ENCODE results near the gene GPC4. TPM values are rescaled to one million over a fixed set of nuclear protein-coding genes. Genes with fewer than 3 reads are reported as not detected.

The GPC4 gene
- total RNA-seq, 1 donor from 2014 or later: 69.0 TPM

GRCh38 chrX:133444952-133445831 lies 29.9 kb upstream of the GPC4 start:
- H3K4me3 Mint-ChIP-seq: peak overlapping the region; percentile 87

GRCh38 chrX:133444196-133444595 lies 28.9 kb upstream of the GPC4 start:
- peak overlapping the region; percentile 15 for H3K4me3 Mint-ChIP-seq
- no peaks in the 10 kb centered on the region for H3K9me3 Mint-ChIP-seq
- H3K27ac Mint-ChIP-seq: no peak overlapping the region
- DNase-seq (ENCODE audit: extremely low spot score, unreplicated experiment): no peak
- peaks cover 13% of the 10 kb centered on the region for H3K27me3 Mint-ChIP-seq
- TF ChIP-seq CTCF (conservative IDR thresholded peaks at IDR 0.05): no peak
- peaks cover 40% of the 10 kb centered on the region for H3K4me1 Mint-ChIP-seq (ENCODE audit: unreplicated experiment)
- no peaks in the 10 kb centered on the region for H3K36me3 Mint-ChIP-seq

More at GRCh38 chrX:133444952-133445831, 29.9 kb upstream of the GPC4 start:
- H3K4me1 Mint-ChIP-seq (ENCODE audit: unreplicated experiment): peaks cover 40% of the 10 kb centered on the region
- no peak for TF ChIP-seq CTCF (conservative IDR thresholded peaks at IDR 0.05)
- no peaks in the 10 kb centered on the region for H3K9me3 Mint-ChIP-seq
- no peak for DNase-seq (ENCODE audit: extremely low spot score, unreplicated experiment)
- peak overlapping the region; percentile 33 for H3K27ac Mint-ChIP-seq
- no peaks in the 10 kb centered on the region for H3K36me3 Mint-ChIP-seq
- peaks cover 10% of the 10 kb centered on the region for H3K27me3 Mint-ChIP-seq

GRCh38 chrX:133440797-133441163 lies 25.5 kb upstream of the GPC4 start:
- no peak for DNase-seq (ENCODE audit: extremely low spot score, unreplicated experiment)
- Mint-ChIP-seq H3K4me3 (no peak overlapping the region), H3K4me1 (ENCODE audit: unreplicated experiment) (peaks cover 46% of the 10 kb centered on the region), H3K27me3 (peaks cover 25% of the 10 kb centered on the region), H3K27ac (no peak overlapping the region), H3K36me3 (no peaks in the 10 kb centered on the region), H3K9me3 (no peaks in the 10 kb centered on the region)
- no peak for TF ChIP-seq CTCF (conservative IDR thresholded peaks at IDR 0.05)

- peaks cover 25% of the 10 kb centered on the region for H3K27me3 Mint-ChIP-seq
- H3K4me1 Mint-ChIP-seq (ENCODE audit: unreplicated experiment): peaks cover 44% of the 10 kb centered on the region
- no peak overlapping the region for H3K4me3 Mint-ChIP-seq
- no peaks in the 10 kb centered on the region for H3K36me3 Mint-ChIP-seq
- no peak for TF ChIP-seq CTCF (conservative IDR thresholded peaks at IDR 0.05)
- no peaks in the 10 kb centered on the region for H3K9me3 Mint-ChIP-seq
- H3K27ac Mint-ChIP-seq: no peak overlapping the region
- no peak for DNase-seq (ENCODE audit: extremely low spot score, unreplicated experiment)
Observed at GRCh38 chrX:133440081-133440796, 24.9 kb upstream of the GPC4 start.

- no peak for TF ChIP-seq CTCF (conservative IDR thresholded peaks at IDR 0.05)
- peaks cover 36% of the 10 kb centered on the region for H3K4me1 Mint-ChIP-seq (ENCODE audit: unreplicated experiment)
- no peak for DNase-seq (ENCODE audit: extremely low spot score, unreplicated experiment)
- no peaks in the 10 kb centered on the region for H3K9me3 Mint-ChIP-seq
- no peaks in the 10 kb centered on the region for H3K36me3 Mint-ChIP-seq
- no peak overlapping the region for H3K4me3 Mint-ChIP-seq
- no peak overlapping the region for H3K27ac Mint-ChIP-seq
- peaks cover 25% of the 10 kb centered on the region for H3K27me3 Mint-ChIP-seq
Observed at GRCh38 chrX:133437766-133438165, 22.5 kb upstream of the GPC4 start.
